ENCODE data around the gene CST11.

DNA sequence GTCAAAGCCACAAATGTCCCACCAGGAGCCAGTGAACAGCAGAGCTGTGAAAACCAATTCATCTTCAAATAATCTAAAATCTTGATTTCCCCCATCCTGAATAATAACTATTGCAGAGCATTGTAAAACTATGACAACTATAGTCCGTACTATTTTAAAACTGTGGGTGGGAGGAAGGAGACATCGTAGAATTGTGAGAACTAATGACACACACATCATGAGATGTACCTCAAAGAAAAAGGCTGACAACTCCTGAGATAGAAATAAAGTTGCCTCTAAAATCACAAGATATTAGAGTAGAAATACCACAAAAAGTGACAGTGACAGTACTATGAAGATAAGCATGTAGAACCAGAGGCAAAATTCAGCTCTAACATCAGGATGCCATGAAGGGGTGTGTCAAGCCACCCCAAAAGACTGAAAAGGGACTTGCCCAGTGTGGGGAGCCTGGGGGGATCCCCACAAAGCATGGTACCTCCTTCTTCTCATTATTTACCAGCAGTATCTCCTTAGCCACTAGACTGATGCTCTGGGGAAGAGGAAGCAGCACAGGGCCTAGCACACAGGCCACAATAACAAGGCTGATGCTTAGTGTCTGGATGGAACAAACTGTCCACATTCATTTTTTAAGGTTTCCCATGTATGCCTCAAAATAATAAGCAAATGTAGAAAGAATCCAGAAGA is 44.8 kb downstream of the CST11 start:
- TF ChIP-seq, protein P1, sequence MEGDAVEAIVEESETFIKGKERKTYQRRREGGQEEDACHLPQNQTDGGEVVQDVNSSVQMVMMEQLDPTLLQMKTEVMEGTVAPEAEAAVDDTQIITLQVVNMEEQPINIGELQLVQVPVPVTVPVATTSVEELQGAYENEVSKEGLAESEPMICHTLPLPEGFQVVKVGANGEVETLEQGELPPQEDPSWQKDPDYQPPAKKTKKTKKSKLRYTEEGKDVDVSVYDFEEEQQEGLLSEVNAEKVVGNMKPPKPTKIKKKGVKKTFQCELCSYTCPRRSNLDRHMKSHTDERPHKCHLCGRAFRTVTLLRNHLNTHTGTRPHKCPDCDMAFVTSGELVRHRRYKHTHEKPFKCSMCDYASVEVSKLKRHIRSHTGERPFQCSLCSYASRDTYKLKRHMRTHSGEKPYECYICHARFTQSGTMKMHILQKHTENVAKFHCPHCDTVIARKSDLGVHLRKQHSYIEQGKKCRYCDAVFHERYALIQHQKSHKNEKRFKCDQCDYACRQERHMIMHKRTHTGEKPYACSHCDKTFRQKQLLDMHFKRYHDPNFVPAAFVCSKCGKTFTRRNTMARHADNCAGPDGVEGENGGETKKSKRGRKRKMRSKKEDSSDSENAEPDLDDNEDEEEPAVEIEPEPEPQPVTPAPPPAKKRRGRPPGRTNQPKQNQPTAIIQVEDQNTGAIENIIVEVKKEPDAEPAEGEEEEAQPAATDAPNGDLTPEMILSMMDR (IDR thresholded peaks at IDR 0.05): no peak
- no peak for TF ChIP-seq POLR2A (IDR thresholded peaks at IDR 0.05)
